Stimulated activated CD4-positive, alpha-beta T cell treated with anti-CD3 and anti-CD28 coated beads, Interleukin-2, amount 100 ng/mL, for 4 hours (primary cell): ENCODE results near the gene TGFBR3L.
"Not testable (repeated sequence)": the region's sequence is repeated elsewhere in the genome, so short reads cannot be mapped to it uniquely, and the experiment has no call there.

Experiments used
- DNase-seq: peaks from one replicate; pipeline ENCODE4 v3.0.0-alpha.2; 2020; ENCODE audit warnings: low read depth

TGFBR3L gene

GRCh38 chr19:7961082-7961481 is 46.5 kb downstream of the TGFBR3L start:
- DNase-seq = not testable (repeated sequence)

- DNase-seq = no peak
Observed at GRCh38 chr19:7961920-7962626, 47.4 kb downstream of the TGFBR3L start.

- DNase-seq = no peak
Observed at GRCh38 chr19:7962644-7963268, 48.1 kb downstream of the TGFBR3L start.

- no peak for DNase-seq
Observed at GRCh38 chr19:7963566-7963965, 48.9 kb downstream of the TGFBR3L start.

GRCh38 chr19:7965259-7965841 is 50.7 kb downstream of the TGFBR3L start:
- no peak for DNase-seq

- no peak for DNase-seq
Observed at GRCh38 chr19:7965921-7966665, 51.5 kb downstream of the TGFBR3L start.

GRCh38 chr19:7968008-7968795 is 53.6 kb downstream of the TGFBR3L start:
- DNase-seq = no peak
